ENCODE data around the gene DCDC2C. TPM values are rescaled to one million over a fixed set of nuclear protein-coding genes. Genes with fewer than 3 reads are reported as not detected.

DCDC2C gene
- total RNA-seq, 4 donors from 2014 or later: not detected

DNA sequence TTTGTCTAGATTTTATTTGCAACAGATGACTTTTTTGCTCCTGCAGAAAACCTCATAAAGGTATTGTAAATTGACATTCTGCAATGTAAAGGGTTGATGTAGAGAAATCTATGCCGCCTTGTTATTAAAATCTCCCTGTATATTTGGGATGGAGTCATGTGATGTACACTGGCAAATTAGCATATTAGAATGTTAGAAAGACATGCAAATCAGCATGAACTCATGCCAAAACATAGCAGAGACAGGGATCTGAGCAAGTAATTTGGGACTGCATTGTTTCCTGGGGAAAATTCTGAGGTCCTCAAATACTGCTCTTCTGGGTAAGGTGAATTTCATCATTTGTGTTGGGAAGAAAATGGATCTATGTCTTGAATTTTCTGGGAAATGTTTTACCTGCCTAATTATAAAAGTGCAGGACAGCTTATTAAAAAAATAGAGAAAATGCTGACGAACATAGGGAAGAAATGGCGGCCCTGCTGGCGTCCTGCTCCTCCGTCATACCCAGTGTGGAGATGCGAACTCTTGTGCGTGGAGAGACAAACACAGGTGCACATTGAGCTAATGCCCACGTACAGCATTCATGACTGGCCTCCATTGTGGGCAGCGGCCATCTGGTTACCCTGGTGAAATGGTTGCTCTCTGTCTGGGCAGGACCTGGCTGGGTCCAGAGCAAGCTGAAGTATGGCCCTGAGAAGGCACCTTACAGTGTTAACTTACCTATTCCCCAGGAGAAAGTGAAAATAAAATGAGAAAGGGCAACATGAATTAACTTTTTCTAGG lies 29.1 kb upstream of the DCDC2C start:
- Histone ChIP-seq H3K27ac (no peak overlapping the region), H3K9me3 (no peaks in the 10 kb centered on the region), H3K4me1 (no peaks in the 10 kb centered on the region), H3K4me3 (no peak overlapping the region), H3K36me3 (no peaks in the 10 kb centered on the region), H3K27me3 (no peaks in the 10 kb centered on the region)
- no peak for DNase-seq
- TF ChIP-seq, protein P1, sequence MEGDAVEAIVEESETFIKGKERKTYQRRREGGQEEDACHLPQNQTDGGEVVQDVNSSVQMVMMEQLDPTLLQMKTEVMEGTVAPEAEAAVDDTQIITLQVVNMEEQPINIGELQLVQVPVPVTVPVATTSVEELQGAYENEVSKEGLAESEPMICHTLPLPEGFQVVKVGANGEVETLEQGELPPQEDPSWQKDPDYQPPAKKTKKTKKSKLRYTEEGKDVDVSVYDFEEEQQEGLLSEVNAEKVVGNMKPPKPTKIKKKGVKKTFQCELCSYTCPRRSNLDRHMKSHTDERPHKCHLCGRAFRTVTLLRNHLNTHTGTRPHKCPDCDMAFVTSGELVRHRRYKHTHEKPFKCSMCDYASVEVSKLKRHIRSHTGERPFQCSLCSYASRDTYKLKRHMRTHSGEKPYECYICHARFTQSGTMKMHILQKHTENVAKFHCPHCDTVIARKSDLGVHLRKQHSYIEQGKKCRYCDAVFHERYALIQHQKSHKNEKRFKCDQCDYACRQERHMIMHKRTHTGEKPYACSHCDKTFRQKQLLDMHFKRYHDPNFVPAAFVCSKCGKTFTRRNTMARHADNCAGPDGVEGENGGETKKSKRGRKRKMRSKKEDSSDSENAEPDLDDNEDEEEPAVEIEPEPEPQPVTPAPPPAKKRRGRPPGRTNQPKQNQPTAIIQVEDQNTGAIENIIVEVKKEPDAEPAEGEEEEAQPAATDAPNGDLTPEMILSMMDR (IDR thresholded peaks at IDR 0.05): no peak
- TF ChIP-seq POLR2A (IDR thresholded peaks at IDR 0.05): no peak

DNA sequence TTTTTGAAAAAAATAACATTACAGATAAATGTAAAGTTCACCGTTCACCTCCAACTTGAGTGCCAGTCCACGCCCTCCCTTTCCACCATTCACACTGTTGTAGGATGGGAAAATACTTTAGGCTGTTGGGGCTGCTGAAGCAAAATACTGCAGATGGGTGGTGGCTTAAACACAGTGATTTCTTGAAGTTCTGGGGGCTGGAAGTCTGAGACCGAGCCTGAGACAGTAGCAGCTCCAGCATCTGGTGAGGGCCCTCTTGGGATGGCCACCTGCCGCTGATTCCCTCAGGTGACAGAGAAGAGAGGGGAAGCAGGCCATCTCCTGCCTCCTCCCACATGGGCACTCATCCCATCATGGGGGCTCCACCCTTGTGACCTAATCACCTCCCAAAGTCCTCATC lies 27.7 kb upstream of the DCDC2C start:
- H3K27me3 ChIP-seq: no peaks in the 10 kb centered on the region
- no peaks in the 10 kb centered on the region for H3K4me1 ChIP-seq
- H3K4me3 ChIP-seq: no peak overlapping the region
- H3K27ac ChIP-seq: no peak overlapping the region
- DNase-seq: no peak
- H3K9me3 ChIP-seq: no peaks in the 10 kb centered on the region
- no peak for TF ChIP-seq POLR2A (IDR thresholded peaks at IDR 0.05)
- TF ChIP-seq, protein P1 (IDR thresholded peaks at IDR 0.05): no peak
- no peaks in the 10 kb centered on the region for H3K36me3 ChIP-seq

DNA sequence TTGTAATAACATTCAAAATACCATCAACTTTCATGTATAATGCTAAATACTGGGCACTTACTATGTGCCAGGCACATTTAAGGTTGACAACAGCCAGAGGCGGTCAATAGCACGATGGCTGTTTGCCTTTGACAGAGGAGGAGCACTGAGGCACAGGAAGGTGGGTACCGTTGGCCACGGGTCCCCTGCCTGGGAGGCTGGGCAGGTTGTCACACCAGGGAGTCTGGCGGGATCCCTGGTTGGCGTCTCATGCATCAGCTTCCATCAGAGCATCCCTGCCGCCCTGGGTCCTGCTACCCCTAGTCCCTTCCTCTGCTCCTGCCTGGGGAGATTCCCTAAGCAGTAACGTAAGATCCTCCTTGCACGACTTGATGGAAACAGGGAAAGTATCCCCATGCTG lies 25.9 kb upstream of the DCDC2C start:
- no peak overlapping the region for H3K27ac ChIP-seq
- no peak for TF ChIP-seq POLR2A (IDR thresholded peaks at IDR 0.05)
- TF ChIP-seq, protein P1 (IDR thresholded peaks at IDR 0.05): no peak
- DNase-seq: no peak
- H3K27me3 ChIP-seq: no peaks in the 10 kb centered on the region
- H3K4me3 ChIP-seq: no peak overlapping the region
- no peaks in the 10 kb centered on the region for H3K36me3 ChIP-seq
- H3K4me1 ChIP-seq: no peaks in the 10 kb centered on the region
- H3K9me3 ChIP-seq: no peaks in the 10 kb centered on the region

DNA sequence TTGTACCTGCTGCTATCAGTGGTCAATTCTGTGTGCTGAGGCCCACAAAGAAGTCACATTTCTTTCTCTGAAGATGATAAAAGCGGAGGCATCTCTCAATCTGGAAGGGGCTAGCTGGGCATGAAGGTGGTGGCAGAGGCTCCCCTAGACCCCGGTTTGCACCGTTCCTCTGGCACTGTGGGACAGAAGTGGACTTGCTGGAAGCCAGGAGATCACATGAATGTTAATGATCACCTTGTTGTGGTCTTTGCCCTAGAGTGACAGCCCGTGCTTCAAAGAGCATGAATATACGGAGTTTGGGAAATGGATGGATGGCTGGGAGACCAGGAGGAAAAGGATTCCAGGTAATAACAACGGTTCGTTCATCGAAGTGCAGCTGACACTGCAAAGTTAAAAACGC lies 25.2 kb upstream of the DCDC2C start:
- no peak overlapping the region for H3K27ac ChIP-seq
- H3K4me3 ChIP-seq: no peak overlapping the region
- no peaks in the 10 kb centered on the region for H3K4me1 ChIP-seq
- H3K27me3 ChIP-seq: no peaks in the 10 kb centered on the region
- no peaks in the 10 kb centered on the region for H3K9me3 ChIP-seq
- no peak for DNase-seq
- H3K36me3 ChIP-seq: no peaks in the 10 kb centered on the region
- TF ChIP-seq POLR2A (IDR thresholded peaks at IDR 0.05): no peak
- TF ChIP-seq, protein P1 (IDR thresholded peaks at IDR 0.05): no peak

DNA sequence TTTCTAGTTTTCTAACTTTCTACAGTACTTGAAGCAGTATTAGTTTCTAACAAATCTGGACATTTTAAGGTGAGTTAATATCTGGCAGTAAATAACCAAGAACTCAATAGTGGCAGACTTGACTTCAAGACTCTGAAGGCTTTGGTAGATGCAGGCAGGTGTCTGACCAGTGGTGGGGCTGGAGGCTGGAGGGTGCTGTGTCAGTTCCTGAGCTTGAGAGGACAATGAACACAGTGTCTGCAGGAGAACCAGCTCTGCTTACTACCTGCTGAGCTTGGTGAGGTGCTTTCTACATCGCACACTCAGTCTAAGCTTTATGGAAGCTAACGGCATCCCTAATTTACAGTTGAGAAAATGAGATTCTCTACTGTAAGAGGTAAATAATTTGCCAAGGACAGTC lies 24.2 kb upstream of the DCDC2C start:
- TF ChIP-seq, protein P1 (IDR thresholded peaks at IDR 0.05): no peak
- TF ChIP-seq POLR2A (IDR thresholded peaks at IDR 0.05): no peak
- no peak for DNase-seq
- no peak overlapping the region for H3K4me3 ChIP-seq
- no peaks in the 10 kb centered on the region for H3K9me3 ChIP-seq
- no peaks in the 10 kb centered on the region for H3K4me1 ChIP-seq
- H3K27me3 ChIP-seq: no peaks in the 10 kb centered on the region
- H3K36me3 ChIP-seq: no peaks in the 10 kb centered on the region
- H3K27ac ChIP-seq: no peak overlapping the region
